Measurements from ENCODE around the gene CPNE2.

GRCh38 chr16:57190136-57190535, 97.8 kb downstream of the CPNE2 start:
- no peak for TF ChIP-seq CTCF (IDR thresholded peaks at IDR 0.05)
- no peak for TF ChIP-seq POLR2A (IDR thresholded peaks at IDR 0.05)

Data from vagina (tissue), 2 donors.